ENCODE measurements around the gene CYP3A5.

The CYP3A5 gene

GRCh38 chr7:99606531-99606930 is 73.3 kb downstream of the CYP3A5 start:
- Histone ChIP-seq H3K4me1 (ENCODE audit: insufficient read depth, low read length) (no peaks in the 10 kb centered on the region), H3K9me3 (ENCODE audit: low read length) (no peaks in the 10 kb centered on the region), H3K36me3 (ENCODE audit: insufficient read depth, low read length) (no peaks in the 10 kb centered on the region), H2AFZ (ENCODE audit: low read depth, low read length) (no peak overlapping the region), H3K4me3 (ENCODE audit: low read length) (no peak overlapping the region), H3K27me3 (ENCODE audit: insufficient read depth, low read length) (no peaks in the 10 kb centered on the region)

- Histone ChIP-seq H3K4me3 (ENCODE audit: low read length) (no peak overlapping the region), H3K36me3 (ENCODE audit: insufficient read depth, low read length) (no peaks in the 10 kb centered on the region), H3K9me3 (ENCODE audit: low read length) (no peaks in the 10 kb centered on the region), H2AFZ (ENCODE audit: low read depth, low read length) (no peak overlapping the region), H3K4me1 (ENCODE audit: insufficient read depth, low read length) (no peaks in the 10 kb centered on the region), H3K27me3 (ENCODE audit: insufficient read depth, low read length) (no peaks in the 10 kb centered on the region)
These were observed 74.3 kb downstream of the CYP3A5 start for GRCh38 chr7:99605527-99605926.

- Histone ChIP-seq H3K27me3 (ENCODE audit: insufficient read depth, low read length) (no peaks in the 10 kb centered on the region), H3K4me1 (ENCODE audit: insufficient read depth, low read length) (no peaks in the 10 kb centered on the region), H3K9me3 (ENCODE audit: low read length) (no peaks in the 10 kb centered on the region), H3K4me3 (ENCODE audit: low read length) (no peak overlapping the region), H3K36me3 (ENCODE audit: insufficient read depth, low read length) (no peaks in the 10 kb centered on the region), H2AFZ (ENCODE audit: low read depth, low read length) (no peak overlapping the region)
These were observed 78.0 kb downstream of the CYP3A5 start for GRCh38 chr7:99601656-99602310.

GRCh38 chr7:99599836-99600235 is 80.0 kb downstream of the CYP3A5 start:
- Histone ChIP-seq H3K9me3 (ENCODE audit: low read length) (no peaks in the 10 kb centered on the region), H3K4me1 (ENCODE audit: insufficient read depth, low read length) (no peaks in the 10 kb centered on the region), H3K4me3 (ENCODE audit: low read length) (no peak overlapping the region), H2AFZ (ENCODE audit: low read depth, low read length) (no peak overlapping the region), H3K36me3 (ENCODE audit: insufficient read depth, low read length) (no peaks in the 10 kb centered on the region), H3K27me3 (ENCODE audit: insufficient read depth, low read length) (no peaks in the 10 kb centered on the region)
